Stomach (tissue), 9 donors: Measurements from ENCODE around the gene NCAPD2. TPM values are rescaled to one million over a fixed set of nuclear protein-coding genes. Genes with fewer than 3 reads are reported as not detected.
"Not testable (repeated sequence)": the region's sequence is repeated elsewhere in the genome, so short reads cannot be mapped to it uniquely, and the experiment has no call there.

Experiments used
- DNase-seq, 2 donors: peaks; one replicate each; pipeline versions ENCODE4 v3.0.0 to v3.0.0-alpha.2; 2013 to 2019
- H3K27ac ChIP-seq, 5 donors: fragments of 200-600 bp in 4 of 5; sonication (generic) in 4 of 5; one replicate each; pipeline ENCODE4 v1.5.1; 2013 to 2019; ENCODE audit warnings: mild to moderate bottlenecking in 1 of 5, moderate library complexity in 1 of 5
- H3K27me3 ChIP-seq, 3 donors: fragments of 200-600 bp; sonication (generic); one replicate each; pipeline ENCODE4 v1.5.1; 2017 to 2019; ENCODE audit warnings: mixed run types in 1 of 3
- H3K36me3 ChIP-seq, 4 donors: fragments of 200-600 bp; sonication (generic); 1 replicate in 3 of 4; 2 replicates in 1 of 4; pipeline ENCODE4 v1.5.1; 2016 to 2019
- H3K4me1 ChIP-seq, 4 donors: fragments of 200-600 bp; sonication (generic); one replicate each; pipeline ENCODE4 v1.5.1; 2016 to 2019
- H3K4me3 ChIP-seq, 4 donors: fragments of 200-600 bp; sonication (generic) in 3 of 4; one replicate each; pipeline ENCODE4 v1.5.1; 2016 to 2019; ENCODE audit warnings: mild to moderate bottlenecking in 1 of 4
- H3K9me3 ChIP-seq, 4 donors: fragments of 200-600 bp; sonication (generic); one replicate each; pipeline ENCODE4 v1.5.1; 2016 to 2019
- CTCF ChIP-seq, 7 experiments: fragments of 450-650 bp in 4 of 7; fragments of 200-600 bp in 3 of 7; sonication (generic) in 3 of 7; IDR thresholded peaks; one replicate each; pipeline ENCODE4 v1.5.1; 2016 to 2019; ENCODE audit warnings: antibody characterized with exemption in 7 of 7, control low read depth in 2 of 7, mild to moderate bottlenecking in 1 of 7
- EP300 ChIP-seq: sonication (generic); formaldehyde crosslinking; IDR thresholded peaks from one replicate; pipeline ENCODE4 v1.6.1; 2017; ENCODE audit warnings: antibody characterized with exemption
- POLR2A ChIP-seq, 4 donors: fragments of 450-650 bp; IDR thresholded peaks; one replicate each; pipeline ENCODE4 v1.6.1; 2016; ENCODE audit warnings: antibody characterized with exemption in 4 of 4, control low read depth in 2 of 4, mild to moderate bottlenecking in 1 of 4, moderate library complexity in 1 of 4
- POLR2AphosphoS5 ChIP-seq, 3 donors: sonication (generic); formaldehyde crosslinking; IDR thresholded peaks; one replicate each; pipeline ENCODE4 v1.6.1; 2016; ENCODE audit warnings: antibody characterized with exemption in 3 of 3
- WGBS, 5 donors: extraction: QIAGEN DNeasy Blood & Tissue Kit in 3 of 5; methylation state at CpG; one replicate each; pipeline versions ENCODE4 v1.1.5 to v1.1.7; 2013 to 2018; 5-methylcytosine and 5-hydroxymethylcytosine counted together
- intact Hi-C: fragments of 100-400 bp; cut with DNase I; formaldehyde crosslinking; loops from one replicate; pipeline ENCODE4 v1.15.1; 2023; ENCODE audit warnings: low total_unique reads
- polyA plus RNA-seq, 3 donors: library from polyadenylated mRNA; stranded (reverse); fragments of 200-250 nt; gene quantifications; one replicate each; pipeline ENCODE4 v1.2.3, GENCODE V29; 2013
- total RNA-seq, 5 donors: library from RNA; depleted of rRNA; stranded (reverse); fragments of >200 nt; gene quantifications; one replicate each; pipeline versions ENCODE4 v1.1.0 to v1.2.3, GENCODE V29; 2014 to 2016
- donor health status: healthy with polysubstance abuse.
- donor health status: Bipolar disorder and iron deficiency.
- donor health status: healthy.

Gene NCAPD2
- total and polyA plus RNA-seq, 8 donors: 8.3 to 105 (median 17.6) TPM

GRCh38 chr12:6488240-6488639, 5.7 kb upstream of the NCAPD2 start:
- H3K4me3 ChIP-seq: no peak overlapping the region
- no peaks in the 10 kb centered on the region for H3K9me3 ChIP-seq
- H3K27ac ChIP-seq: no peak overlapping the region
- peaks cover 4 to 20% (median 13%) of the 10 kb centered on the region in 4 donors for H3K36me3 ChIP-seq
- peaks cover 9 to 11% (median 10%) of the 10 kb centered on the region in 4 donors for H3K4me1 ChIP-seq
- no peak for TF ChIP-seq CTCF (IDR thresholded peaks at IDR 0.05)
- no peak for TF ChIP-seq EP300
- no peak for TF ChIP-seq POLR2A (IDR thresholded peaks at IDR 0.05)
- TF ChIP-seq POLR2AphosphoS5 (IDR thresholded peaks at IDR 0.05): no peak
- 67 to 96% (median 76%) methylated on average over 1 of the region's 1 CpG for WGBS, 5 donors
- no peak for DNase-seq
- intact Hi-C loops: no loop called here
- no peaks in the 10 kb centered on the region for H3K27me3 ChIP-seq

GRCh38 chr12:6489449-6489848, 4.5 kb upstream of the NCAPD2 start:
- Histone ChIP-seq H3K4me1 (peaks cover 12 to 15% (median 14%) of the 10 kb centered on the region in 4 donors), H3K4me3 (no peak overlapping the region), H3K27ac (no peak overlapping the region), H3K9me3 (no peaks in the 10 kb centered on the region), H3K27me3 (no peaks in the 10 kb centered on the region), H3K36me3 (peaks cover 4 to 20% (median 13%) of the 10 kb centered on the region in 4 donors)
- WGBS, 5 donors: 59 to 75% (median 71%) methylated on average over 4 of the region's 4 CpGs
- DNase-seq: no peak
- TF ChIP-seq EP300 (no peak), CTCF (IDR thresholded peaks at IDR 0.05) (no peak), POLR2A (IDR thresholded peaks at IDR 0.05) (no peak), POLR2AphosphoS5 (IDR thresholded peaks at IDR 0.05) (no peak)
- intact Hi-C loops: no loop called here

GRCh38 chr12:6490673-6491072, 3.2 kb upstream of the NCAPD2 start:
- H3K9me3 ChIP-seq, H3K27me3 ChIP-seq, H3K27ac ChIP-seq, DNase-seq, intact Hi-C loops, H3K4me3 ChIP-seq: not testable (repeated sequence)
- 92 to 100% (median 100%) methylated on average over 1 of the region's 1 CpG for WGBS, 5 donors
- H3K36me3 ChIP-seq: peaks cover 4 to 22% (median 14%) of the 10 kb centered on the region in 4 donors
- H3K4me1 ChIP-seq: peaks cover 22 to 27% (median 25%) of the 10 kb centered on the region in 4 donors

GRCh38 chr12:6492838-6493496, 935 bp upstream of the NCAPD2 start, which contains the start of gene MRPL51:
TSS of gene MRPL51 (minus strand) at chr12:6493262. CDS start at chr12:6493136, 126 bp downstream.
- Histone ChIP-seq H3K9me3 (no peaks in the 10 kb centered on the region), H3K27me3 (no peaks in the 10 kb centered on the region), H3K4me3 (peak within 1 kb of the TSS; percentile 66 to 94 (median 79)), H3K27ac (peak within 1 kb of the TSS; percentile 93 to 98 (median 95)), H3K36me3 (peaks cover 4 to 44% (median 36%) of the 10 kb centered on the region in 4 donors), H3K4me1 (peaks cover 22 to 41% (median 29%) of the 10 kb centered on the region in 4 donors)
- TF ChIP-seq EP300 (no peak), POLR2AphosphoS5 (IDR thresholded peaks at IDR 0.05) (peak; percentile 74 to 96 (median 78)), CTCF (IDR thresholded peaks at IDR 0.05) (no peak), POLR2A (IDR thresholded peaks at IDR 0.05) (peak in 2 of 4 donors; percentile 37 to 46)
- intact Hi-C loops: no loop called here
- 0 to 1% (median 1%) methylated on average over 27 to 39 of the region's 39 CpGs for WGBS, 5 donors
- peak; percentile 98 for DNase-seq

GRCh38 chr12:6494258-6494743, 399 bp downstream of the NCAPD2 start:
- 1 to 3% (median 1%) methylated on average over 14 of the region's 14 CpGs for WGBS, 5 donors
- intact Hi-C loops: no loop called here
- Histone ChIP-seq H3K27me3 (no peaks in the 10 kb centered on the region), H3K36me3 (peaks cover 8 to 57% (median 49%) of the 10 kb centered on the region in 4 donors), H3K27ac (peak overlapping the region; percentile 40 to 98 (median 95)), H3K4me3 (peak overlapping the region; percentile 66 to 94 (median 79)), H3K4me1 (peaks cover 22 to 41% (median 29%) of the 10 kb centered on the region in 4 donors), H3K9me3 (no peaks in the 10 kb centered on the region)
- no peak for DNase-seq
- TF ChIP-seq CTCF (IDR thresholded peaks at IDR 0.05) (no peak), POLR2A (IDR thresholded peaks at IDR 0.05) (no peak), POLR2AphosphoS5 (IDR thresholded peaks at IDR 0.05) (no peak), EP300 (no peak)
